T-cell (primary cell): Measurements from ENCODE around the gene RACGAP1. TPM values are rescaled to one million over a fixed set of nuclear protein-coding genes. Genes with fewer than 3 reads are reported as not detected.

Source experiments
- ATAC-seq, 4 experiments: fragments of 200-7000 bp in 3 of 4; fragments of 150-1000 bp in 1 of 4; cut with Tn5 transposase; replicated peaks in 1 of 4; 1 replicate in 3 of 4; 2 replicates in 1 of 4; pipeline ENCODE4 v1.10.0; 2021; ENCODE audit warnings: moderate library complexity in 3 of 4, mild to moderate bottlenecking in 2 of 4, moderate number of reproducible peaks in 1 of 4
- CTCF ChIA-PET, 2 donors: fragments of 300-600 bp; sonication (Branson Sonifier 250); formaldehyde crosslinking; loops; one replicate each; lab custom pipeline; 2022; ENCODE audit warnings: antibody characterized with exemption in 2 of 2; lab: Charles Lee
- POLR2A ChIA-PET, 2 donors: fragments of 300-600 bp; sonication (Branson Sonifier 250); formaldehyde crosslinking; loops; one replicate each; lab custom pipeline; 2022; ENCODE audit warnings: antibody characterized with exemption in 2 of 2; lab: Charles Lee
- DNase-seq, 35 experiments: peaks; one replicate each; pipeline versions ENCODE4 v3.0.0 to v3.0.0-alpha.2; 2013 to 2023
- H3K27ac ChIP-seq: one replicate; pipeline ENCODE4 v1.5.1; 2013; ENCODE audit warnings: low read length
- H3K27me3 ChIP-seq, 2 experiments: replicated peaks in 1 of 2; 1 replicate in 1 of 2; 2 replicates in 1 of 2; pipeline versions ENCODE4 v1.6.1 to v1.7.0; 2013; ENCODE audit warnings: low read length in 1 of 2, mixed read lengths in 1 of 2; ENCODE audit not compliant: control insufficient read depth in 2 of 2, insufficient read depth in 2 of 2; ENCODE audit errors: extremely low read depth in 1 of 2
- H3K36me3 ChIP-seq, 2 donors: 1 replicate in 1 of 2; 2 replicates in 1 of 2; pipeline versions ENCODE4 v1.6.1 to v1.7.0; 2013; ENCODE audit warnings: low read length in 1 of 2; ENCODE audit not compliant: control insufficient read depth in 2 of 2, insufficient read depth in 1 of 2; ENCODE audit errors: extremely low read depth in 1 of 2
- H3K4me1 ChIP-seq, 2 experiments: 1 replicate in 1 of 2; 2 replicates in 1 of 2; pipeline versions ENCODE4 v1.6.1 to v1.7.0; 2013; ENCODE audit warnings: low read length in 2 of 2, mixed read lengths in 1 of 2; ENCODE audit not compliant: insufficient read depth in 2 of 2, control insufficient read depth in 1 of 2; ENCODE audit errors: extremely low read depth in 1 of 2
- H3K4me3 ChIP-seq, 2 donors: 1 replicate in 1 of 2; 2 replicates in 1 of 2; pipeline versions ENCODE4 v1.5.1 to v1.7.0; 2013; ENCODE audit warnings: mild to moderate bottlenecking in 2 of 2, low read length in 1 of 2, moderate library complexity in 1 of 2; ENCODE audit not compliant: control insufficient read depth in 1 of 2; ENCODE audit errors: extremely low read depth in 1 of 2
- H3K9me3 ChIP-seq: 2 replicates; pipeline ENCODE4 v1.7.0; 2013
- H3K27ac Mint-ChIP-seq, 2 donors: one replicate each; pipeline ENCODE4 v1.8.0; 2020 to 2021; ENCODE audit warnings: mild to moderate bottlenecking in 2 of 2, mixed read lengths in 2 of 2
- H3K27me3 Mint-ChIP-seq, 2 donors: one replicate each; pipeline ENCODE4 v1.8.0; 2021 to 2022; ENCODE audit warnings: mixed read lengths in 2 of 2
- H3K36me3 Mint-ChIP-seq: one replicate; pipeline ENCODE4 v1.8.0; 2021; ENCODE audit warnings: mixed read lengths
- H3K4me1 Mint-ChIP-seq, 3 donors: one replicate each; pipeline ENCODE4 v1.8.0; 2020 to 2022; ENCODE audit warnings: mixed read lengths in 3 of 3, mild to moderate bottlenecking in 1 of 3
- H3K4me3 Mint-ChIP-seq, 3 donors: one replicate each; pipeline ENCODE4 v1.8.0; 2020 to 2022; ENCODE audit warnings: mild to moderate bottlenecking in 3 of 3, mixed read lengths in 3 of 3, moderate library complexity in 3 of 3
- H3K9me3 Mint-ChIP-seq, 3 donors: one replicate each; pipeline ENCODE4 v1.8.0; 2020 to 2022; ENCODE audit warnings: mixed read lengths in 3 of 3
- WGBS: methylation state at CpG from one replicate; pipeline ENCODE4 v1.1.5; 2013; ENCODE audit warnings: missing lambda C conversion rate; ENCODE audit not compliant: insufficient coverage; 5-methylcytosine and 5-hydroxymethylcytosine counted together
- total RNA-seq, 35 experiments: library from RNA in 6 of 35; stranded (reverse) in 6 of 35; fragments of 120-200 nt in 1 of 35; gene quantifications; one replicate each; pipeline versions ENCODE4 v1.2.1 to v1.2.4 and lab custom pipeline; 2013 to 2026

The RACGAP1 gene
- total RNA-seq, 5 donors from 2014 or later (not counting 1 experiment from before 2014, with no cell fraction given) = 5.5 to 14.8 (median 13.9) TPM

GRCh38 chr12:50052964-50053363, 27.7 kb upstream of the RACGAP1 start:
- no peak overlapping the region for H3K4me3 Mint-ChIP-seq
- Histone ChIP-seq H3K27me3 (peaks cover 5 to 73% of the 10 kb centered on the region in 2 experiments), H3K27ac (no peak overlapping the region), H3K9me3 (no peaks in the 10 kb centered on the region), H3K4me3 (no peak overlapping the region), H3K4me1 (peaks cover 6 to 25% of the 10 kb centered on the region in 2 experiments), H3K36me3 (no peaks in the 10 kb centered on the region)
- no peak for DNase-seq
- H3K9me3 Mint-ChIP-seq = no peaks in the 10 kb centered on the region
- ChIA-PET CTCF (no interaction called here), POLR2A (no interaction called here)
- WGBS = 91% methylated on average over 6 of the region's 7 CpGs
- ATAC-seq = no peak
- H3K27me3 Mint-ChIP-seq = peaks cover 49 to 70% of the 10 kb centered on the region in 2 donors
- no peaks in the 10 kb centered on the region for H3K36me3 Mint-ChIP-seq
- H3K4me1 Mint-ChIP-seq = peaks cover 19 to 21% (median 20%) of the 10 kb centered on the region in 3 donors
- no peak overlapping the region for H3K27ac Mint-ChIP-seq

- Mint-ChIP-seq H3K9me3 (no peaks in the 10 kb centered on the region), H3K27ac (no peak overlapping the region), H3K4me3 (no peak overlapping the region), H3K36me3 (no peaks in the 10 kb centered on the region), H3K4me1 (peaks cover 19 to 21% (median 20%) of the 10 kb centered on the region in 3 donors), H3K27me3 (peaks cover 49 to 70% of the 10 kb centered on the region in 2 donors)
- H3K27me3 ChIP-seq = peaks cover 5 to 70% of the 10 kb centered on the region in 2 experiments
- no peaks in the 10 kb centered on the region for H3K9me3 ChIP-seq
- H3K36me3 ChIP-seq = no peaks in the 10 kb centered on the region
- peaks cover 6 to 22% of the 10 kb centered on the region in 2 experiments for H3K4me1 ChIP-seq
- no peak overlapping the region for H3K4me3 ChIP-seq
- H3K27ac ChIP-seq = no peak overlapping the region
- POLR2A ChIA-PET = no interaction called here
- no peak for ATAC-seq
- DNase-seq = no peak
- CTCF ChIA-PET = no interaction called here
Measured at GRCh38 chr12:50052544-50052943, 27.2 kb upstream of the RACGAP1 start.

GRCh38 chr12:50051101-50051806, 26.0 kb upstream of the RACGAP1 start:
- ChIA-PET POLR2A (no interaction called here), CTCF (no interaction called here)
- H3K4me3 Mint-ChIP-seq = no peak overlapping the region
- H3K36me3 ChIP-seq = no peaks in the 10 kb centered on the region
- peaks cover 8 to 11% (median 10%) of the 10 kb centered on the region in 3 donors for H3K4me1 Mint-ChIP-seq
- H3K4me1 ChIP-seq = peaks cover 0 to 11% of the 10 kb centered on the region in 2 experiments
- WGBS = 61% methylated on average over 7 of the region's 14 CpGs
- H3K36me3 Mint-ChIP-seq = no peaks in the 10 kb centered on the region
- no peak overlapping the region for H3K27ac ChIP-seq
- H3K9me3 Mint-ChIP-seq = no peaks in the 10 kb centered on the region
- H3K27ac Mint-ChIP-seq = no peak overlapping the region
- DNase-seq (no peak), ATAC-seq (no peak)
- H3K27me3 ChIP-seq = peaks cover 2 to 63% of the 10 kb centered on the region in 2 experiments
- no peaks in the 10 kb centered on the region for H3K9me3 ChIP-seq
- H3K27me3 Mint-ChIP-seq = peaks cover 44 to 60% of the 10 kb centered on the region in 2 donors
- no peak overlapping the region for H3K4me3 ChIP-seq

- Histone ChIP-seq H3K4me1 (peaks cover 0 to 4% of the 10 kb centered on the region in 2 experiments), H3K27me3 (peaks cover 2 to 56% of the 10 kb centered on the region in 2 experiments), H3K36me3 (no peaks in the 10 kb centered on the region), H3K9me3 (no peaks in the 10 kb centered on the region), H3K4me3 (peak overlapping the region in 1 of 2 donors; percentile 10), H3K27ac (no peak overlapping the region)
- ChIA-PET CTCF (interaction anchor here in 1 of 2 donors (0.7 to 1.2 kb wide), 2 partner anchors 12 to 83 kb away, joined by 3 to 4 read pairs; no protein-coding TSS in a partner anchor), POLR2A (interaction anchor here in 1 of 2 donors (0.6 kb wide), 1 partner anchor 8 kb away, joined by 5 read pairs; no protein-coding TSS in a partner anchor)
- ATAC-seq (peak in 1 of 4 experiments; percentile 32), DNase-seq (no peak)
- no peaks in the 10 kb centered on the region for H3K9me3 Mint-ChIP-seq
- peaks cover 37 to 53% of the 10 kb centered on the region in 2 donors for H3K27me3 Mint-ChIP-seq
- peaks cover 1 to 4% (median 3%) of the 10 kb centered on the region in 3 donors for H3K4me1 Mint-ChIP-seq
- no peak overlapping the region for H3K27ac Mint-ChIP-seq
- H3K4me3 Mint-ChIP-seq = no peak overlapping the region
- WGBS = 26% methylated on average over 23 of the region's 37 CpGs
- no peaks in the 10 kb centered on the region for H3K36me3 Mint-ChIP-seq
Measured at GRCh38 chr12:50050410-50051098, 25.3 kb upstream of the RACGAP1 start.

GRCh38 chr12:50050119-50050385, 24.8 kb upstream of the RACGAP1 start:
- no peaks in the 10 kb centered on the region for H3K9me3 ChIP-seq
- H3K4me3 ChIP-seq = peak overlapping the region in 1 of 2 donors; percentile 10
- no peak overlapping the region for H3K27ac ChIP-seq
- H3K27me3 ChIP-seq = peaks cover 2 to 54% of the 10 kb centered on the region in 2 experiments
- H3K9me3 Mint-ChIP-seq = no peaks in the 10 kb centered on the region
- no peak for ATAC-seq
- H3K36me3 ChIP-seq = no peaks in the 10 kb centered on the region
- no peak for DNase-seq
- H3K4me1 ChIP-seq = peaks cover 0 to 4% of the 10 kb centered on the region in 2 experiments
- H3K27me3 Mint-ChIP-seq = peaks cover 37 to 53% of the 10 kb centered on the region in 2 donors
- no peak overlapping the region for H3K27ac Mint-ChIP-seq
- H3K36me3 Mint-ChIP-seq = no peaks in the 10 kb centered on the region
- H3K4me1 Mint-ChIP-seq = peaks cover 0 to 4% (median 3%) of the 10 kb centered on the region in 3 donors
- no peak overlapping the region for H3K4me3 Mint-ChIP-seq
- 92% methylated on average over 2 of the region's 3 CpGs for WGBS
- ChIA-PET CTCF (interaction anchor here in 1 of 2 donors (0.7 to 1.2 kb wide), 2 partner anchors 12 to 83 kb away, joined by 3 to 4 read pairs; no protein-coding TSS in a partner anchor), POLR2A (interaction anchor here in 1 of 2 donors (0.6 kb wide), 1 partner anchor 8 kb away, joined by 5 read pairs; no protein-coding TSS in a partner anchor)
